ENCODE measurements around the gene ADGRL3.

Gene ADGRL3

GRCh38 chr4:61543976-61544375 lies 343.9 kb downstream of the ADGRL3 start:
- TF ChIP-seq, protein P1, sequence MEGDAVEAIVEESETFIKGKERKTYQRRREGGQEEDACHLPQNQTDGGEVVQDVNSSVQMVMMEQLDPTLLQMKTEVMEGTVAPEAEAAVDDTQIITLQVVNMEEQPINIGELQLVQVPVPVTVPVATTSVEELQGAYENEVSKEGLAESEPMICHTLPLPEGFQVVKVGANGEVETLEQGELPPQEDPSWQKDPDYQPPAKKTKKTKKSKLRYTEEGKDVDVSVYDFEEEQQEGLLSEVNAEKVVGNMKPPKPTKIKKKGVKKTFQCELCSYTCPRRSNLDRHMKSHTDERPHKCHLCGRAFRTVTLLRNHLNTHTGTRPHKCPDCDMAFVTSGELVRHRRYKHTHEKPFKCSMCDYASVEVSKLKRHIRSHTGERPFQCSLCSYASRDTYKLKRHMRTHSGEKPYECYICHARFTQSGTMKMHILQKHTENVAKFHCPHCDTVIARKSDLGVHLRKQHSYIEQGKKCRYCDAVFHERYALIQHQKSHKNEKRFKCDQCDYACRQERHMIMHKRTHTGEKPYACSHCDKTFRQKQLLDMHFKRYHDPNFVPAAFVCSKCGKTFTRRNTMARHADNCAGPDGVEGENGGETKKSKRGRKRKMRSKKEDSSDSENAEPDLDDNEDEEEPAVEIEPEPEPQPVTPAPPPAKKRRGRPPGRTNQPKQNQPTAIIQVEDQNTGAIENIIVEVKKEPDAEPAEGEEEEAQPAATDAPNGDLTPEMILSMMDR (IDR thresholded peaks at IDR 0.05), result no peak

- TF ChIP-seq, protein P1 (IDR thresholded peaks at IDR 0.05), result no peak
Observed at GRCh38 chr4:61545902-61546480, 345.9 kb downstream of the ADGRL3 start.

- TF ChIP-seq, protein P1 (IDR thresholded peaks at IDR 0.05), result no peak
Observed at GRCh38 chr4:61549336-61549735, 349.2 kb downstream of the ADGRL3 start.

DNA sequence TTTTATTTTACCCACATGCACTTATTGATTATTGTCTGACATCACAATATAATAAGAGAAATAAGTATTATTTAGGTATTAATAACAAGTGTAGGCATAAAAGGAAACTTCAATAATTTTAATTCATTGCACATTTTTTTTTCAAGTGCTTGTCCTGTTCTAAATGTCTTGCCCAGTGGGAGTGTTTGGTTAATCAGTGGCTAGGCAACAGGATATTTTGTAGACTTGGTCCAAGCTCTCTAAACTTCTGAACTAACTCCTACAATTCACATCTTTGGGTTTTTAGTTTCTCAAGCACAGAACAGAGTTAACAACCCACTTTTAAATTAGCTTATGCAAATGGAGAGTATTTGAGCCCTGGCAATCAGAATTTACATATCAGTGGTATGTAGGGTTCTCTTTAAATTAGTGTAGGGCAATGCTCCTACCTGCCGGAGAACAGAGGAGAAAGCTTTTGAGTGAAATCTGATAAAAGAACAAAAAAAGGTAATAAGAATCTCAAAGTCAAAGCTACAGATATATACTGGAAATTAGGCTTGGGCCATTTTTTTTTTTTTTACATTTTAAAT lies 353.5 kb downstream of the ADGRL3 start:
- TF ChIP-seq, protein P1 (IDR thresholded peaks at IDR 0.05), result no peak

GRCh38 chr4:61555789-61556188 lies 355.7 kb downstream of the ADGRL3 start:
- TF ChIP-seq, protein P1 (IDR thresholded peaks at IDR 0.05), result no peak

DNA sequence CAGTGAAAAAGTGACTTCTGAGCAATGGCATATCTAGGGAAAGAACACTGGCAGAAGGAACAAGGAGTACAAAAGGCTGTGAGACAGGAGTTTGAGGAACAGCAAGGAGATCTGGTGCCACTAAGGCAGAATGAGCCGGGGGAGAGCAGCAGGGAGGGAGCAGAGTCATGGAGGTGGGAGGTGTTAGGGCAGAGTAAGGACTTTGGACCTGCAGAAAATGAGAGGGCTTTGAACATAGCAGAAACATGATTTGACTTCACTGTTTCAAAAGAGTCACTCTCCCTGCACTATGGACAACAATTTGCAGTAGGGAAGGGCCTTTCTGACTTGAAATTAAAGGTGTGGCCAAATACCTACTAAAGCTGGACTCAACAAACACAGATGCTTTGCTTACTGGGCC lies 356.2 kb downstream of the ADGRL3 start:
- TF ChIP-seq, protein P1 (IDR thresholded peaks at IDR 0.05), result no peak

DNA sequence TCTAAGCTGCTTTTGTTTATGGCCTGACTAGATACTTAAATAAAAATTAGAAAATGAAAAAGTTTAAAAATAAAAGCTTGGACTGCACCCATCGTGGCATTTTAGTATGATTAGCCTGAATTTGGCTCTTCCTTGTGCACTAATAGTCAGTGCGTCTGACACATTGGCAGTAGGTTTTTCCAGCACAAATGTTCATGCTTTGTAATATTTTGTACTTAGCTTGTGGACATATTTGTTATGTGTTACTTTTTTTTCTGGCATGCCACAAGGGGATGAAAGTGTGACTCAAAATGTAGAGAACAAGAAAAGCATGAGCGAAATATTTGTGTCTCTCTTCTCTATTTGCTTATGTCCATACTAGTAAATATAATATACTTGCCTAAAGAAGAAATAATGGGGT lies 359.3 kb downstream of the ADGRL3 start:
- TF ChIP-seq, protein P1 (IDR thresholded peaks at IDR 0.05), result no peak

DNA sequence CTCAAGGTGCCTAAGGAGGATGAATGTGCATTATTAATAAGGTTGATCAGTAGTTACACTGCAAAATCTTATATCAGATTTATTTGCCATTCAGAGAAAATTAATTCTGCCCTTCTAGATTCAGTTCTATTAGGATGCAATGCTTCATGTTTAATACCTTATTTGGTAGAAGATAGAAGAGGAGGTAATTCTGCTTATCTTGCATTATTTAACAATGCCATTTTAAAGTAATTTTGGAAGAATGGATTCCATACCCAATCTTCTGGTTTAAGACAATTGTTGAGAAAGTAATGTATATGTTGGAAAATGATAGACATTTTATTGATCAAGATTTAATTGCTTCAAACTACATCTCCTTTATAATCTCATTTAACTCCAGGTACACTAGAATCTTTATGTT lies 360.9 kb downstream of the ADGRL3 start:
- TF ChIP-seq, protein P1 (IDR thresholded peaks at IDR 0.05), result no peak

Data from LNCAP (cell line).